B cell (primary cell): Measurements from ENCODE around the gene FSD1. TPM values are rescaled to one million over a fixed set of nuclear protein-coding genes. Genes with fewer than 3 reads are reported as not detected.
A peak's percentile ranks its signal among the peaks of the same experiment; 100 is the strongest.

Experiments
- ATAC-seq: fragments of 200-7000 bp; cut with Tn5 transposase; one replicate; pipeline ENCODE4 v1.10.0; 2021; ENCODE audit warnings: low read depth, mild to moderate bottlenecking, moderate number of reproducible peaks, moderate library complexity
- CTCF ChIA-PET: fragments of 350-600 bp; sonication (Branson Sonifier 250); formaldehyde crosslinking; loops from one replicate; lab custom pipeline; 2021; ENCODE audit warnings: antibody characterized with exemption, inconsistent platforms; lab: Charles Lee
- POLR2A ChIA-PET: fragments of 350-600 bp; sonication (Branson Sonifier 250); formaldehyde crosslinking; loops from one replicate; lab custom pipeline; 2021; ENCODE audit warnings: antibody characterized with exemption; lab: Charles Lee
- DNase-seq: peaks from one replicate; pipeline ENCODE4 v3.0.0; 2013
- H2AFZ ChIP-seq: 2 replicates; pipeline ENCODE4 v1.6.1; 2012; ENCODE audit warnings: mild to moderate bottlenecking, low read depth, low read length; ENCODE audit not compliant: insufficient read depth, poor library complexity, severe bottlenecking
- H3K27ac ChIP-seq, 2 donors: 1 replicate in 1 of 2; 2 replicates in 1 of 2; pipeline ENCODE4 v1.5.1; 2012 to 2013; ENCODE audit warnings: low read length in 2 of 2, mild to moderate bottlenecking in 2 of 2, moderate library complexity in 1 of 2
- H3K27me3 ChIP-seq, 4 experiments: fragments of 200-600 bp in 1 of 4; sonication (generic) in 1 of 4; replicated peaks in 1 of 4; 1 replicate in 2 of 4; 2 replicates in 2 of 4; pipeline versions ENCODE4 v1.6.1 to v1.7.0; 2013 to 2016; ENCODE audit warnings: low read length in 3 of 4, mild to moderate bottlenecking in 2 of 4, mixed read lengths in 1 of 4, moderate library complexity in 1 of 4; ENCODE audit not compliant: insufficient read depth in 4 of 4, control insufficient read depth in 3 of 4; ENCODE audit errors: control extremely low read depth in 1 of 4
- H3K36me3 ChIP-seq, 2 experiments: replicated peaks in 1 of 2; 1 replicate in 1 of 2; 2 replicates in 1 of 2; pipeline versions ENCODE4 v1.6.1 to v1.7.1; 2013; ENCODE audit warnings: low read length in 1 of 2; ENCODE audit not compliant: insufficient read depth in 2 of 2, control insufficient read depth in 1 of 2; ENCODE audit errors: control extremely low read depth in 1 of 2, extremely low read depth in 1 of 2
- H3K4me1 ChIP-seq, 2 donors: fragments of 200-600 bp in 1 of 2; sonication (generic) in 1 of 2; 1 replicate in 1 of 2; 2 replicates in 1 of 2; pipeline versions ENCODE4 v1.5.1 to v1.6.1; 2013 to 2017; ENCODE audit warnings: low read length in 2 of 2; ENCODE audit not compliant: control insufficient read depth in 2 of 2, insufficient read depth in 2 of 2
- H3K4me2 ChIP-seq: replicated peaks from 2 replicates; pipeline ENCODE3; 2012; ENCODE audit warnings: mild to moderate bottlenecking, low read depth, low read length; ENCODE audit not compliant: poor library complexity, severe bottlenecking
- H3K4me3 ChIP-seq, 5 experiments: fragments of 200-600 bp in 1 of 5; sonication (generic) in 1 of 5; 1 replicate in 3 of 5; 2 replicates in 2 of 5; pipeline versions ENCODE4 v1.5.1 to v1.7.0; 2011 to 2016; ENCODE audit warnings: low read length in 4 of 5, mild to moderate bottlenecking in 4 of 5, low read depth in 2 of 5, control low read depth in 1 of 5, moderate library complexity in 1 of 5; ENCODE audit not compliant: insufficient read depth in 1 of 5; ENCODE audit errors: control extremely low read depth in 1 of 5, extremely low read depth in 1 of 5
- H3K79me2 ChIP-seq: fragments of 200-600 bp; sonication (generic); one replicate; pipeline ENCODE4 v1.6.0; 2016; ENCODE audit warnings: low read length; ENCODE audit not compliant: control insufficient read depth, insufficient read depth
- H3K9ac ChIP-seq: fragments of 200-600 bp; sonication (generic); 2 replicates; pipeline ENCODE4 v1.6.1; 2017; ENCODE audit warnings: mild to moderate bottlenecking, low read length, moderate library complexity
- H3K9me3 ChIP-seq, 3 donors: one replicate each; pipeline versions ENCODE4 v1.6.1 to v1.7.1; 2013; ENCODE audit warnings: low read length in 2 of 3; ENCODE audit not compliant: control insufficient read depth in 2 of 3, insufficient read depth in 1 of 3; ENCODE audit errors: control extremely low read depth in 1 of 3
- H4K20me1 ChIP-seq: 2 replicates; pipeline ENCODE4 v1.6.0; 2012; ENCODE audit warnings: mild to moderate bottlenecking, low read length; ENCODE audit not compliant: insufficient read depth, control insufficient read depth, poor library complexity, severe bottlenecking
- H3K27ac Mint-ChIP-seq: one replicate; pipeline ENCODE4 v1.8.0; 2021; ENCODE audit warnings: mixed read lengths
- H3K27me3 Mint-ChIP-seq: one replicate; pipeline ENCODE4 v1.8.0; 2021; ENCODE audit warnings: mixed read lengths
- H3K4me1 Mint-ChIP-seq: one replicate; pipeline ENCODE4 v1.8.0; 2021; ENCODE audit warnings: mixed read lengths
- H3K4me3 Mint-ChIP-seq: one replicate; pipeline ENCODE4 v1.8.0; 2021; ENCODE audit warnings: mixed read lengths
- H3K9me3 Mint-ChIP-seq: one replicate; pipeline ENCODE4 v1.8.0; 2022; ENCODE audit warnings: mixed read lengths; ENCODE audit not compliant: insufficient read depth
- CTCF ChIP-seq: fragments of 200-600 bp; IDR thresholded peaks from one replicate; pipeline ENCODE4 v1.8.0; 2022; ENCODE audit warnings: antibody characterized with exemption, mild to moderate bottlenecking
- EZH2 ChIP-seq: IDR thresholded peaks from 2 replicates; pipeline ENCODE4 v1.6.1; 2012; ENCODE audit warnings: borderline replicate concordance, low read depth, mild to moderate bottlenecking, moderate library complexity, low read length; ENCODE audit not compliant: insufficient read depth, poor library complexity, severe bottlenecking
- WGBS: methylation state at CpG from one replicate; pipeline ENCODE4 v1.1.5; 2013; ENCODE audit warnings: missing lambda C conversion rate; ENCODE audit not compliant: insufficient coverage; 5-methylcytosine and 5-hydroxymethylcytosine counted together
- intact Hi-C: fragments of 100-400 bp; cut with micrococcal nuclease; formaldehyde crosslinking; loops from one replicate; pipeline ENCODE4 v1.10.0; 2022
- polyA plus RNA-seq: library from polyadenylated mRNA; depleted of rRNA; stranded (reverse); fragments of >200 nt; gene quantifications from 2 replicates; pipeline ENCODE4 v1.2.3, GENCODE V29; 2012
- total RNA-seq, 2 donors: library from RNA; stranded (reverse); fragments of 120-200 nt in 1 of 2; gene quantifications; 1 replicate in 1 of 2; 2 replicates in 1 of 2; pipeline versions ENCODE4 v1.2.3 to v1.2.4, GENCODE V29; 2013 to 2022

The FSD1 gene
- total and polyA plus RNA-seq, 2 donors (not counting 1 experiment from before 2014, with no cell fraction given) = 2.7 to 2.8 TPM

- Histone ChIP-seq H3K79me2 (no peaks in the 10 kb centered on the region), H3K9ac (peak overlapping the region; percentile 29), H3K27me3 (peaks cover 0 to 6% (median 0%) of the 10 kb centered on the region in 4 experiments), H3K4me3 (peak overlapping the region in 3 of 5 experiments; percentile 5 to 38 (median 7)), H3K27ac (no peak overlapping the region), H3K36me3 (no peaks in the 10 kb centered on the region), H3K4me1 (peaks cover 4% of the 10 kb centered on the region in 2 donors), H3K4me2 (peak overlapping the region; percentile 74), H2AFZ (peak overlapping the region; percentile 56), H4K20me1 (no peaks in the 10 kb centered on the region), H3K9me3 (no peaks in the 10 kb centered on the region)
- no peak overlapping the region for H3K27ac Mint-ChIP-seq
- WGBS = 58% methylated on average over 14 of the region's 18 CpGs
- peak overlapping the region; percentile 74 for H3K4me3 Mint-ChIP-seq
- intact Hi-C loops = no loop called here
- H3K9me3 Mint-ChIP-seq = no peaks in the 10 kb centered on the region
- DNase-seq (no peak), ATAC-seq (no peak)
- TF ChIP-seq EZH2 (no peak), CTCF (no peak)
- CTCF ChIA-PET = no interaction called here
- POLR2A ChIA-PET = interaction anchor here (0.7 kb wide), 1 partner anchor 18 kb away, joined by 3 read pairs; no protein-coding TSS in a partner anchor
- H3K27me3 Mint-ChIP-seq = peaks cover 9% of the 10 kb centered on the region
- peaks cover 7% of the 10 kb centered on the region for H3K4me1 Mint-ChIP-seq
Observed at GRCh38 chr19:4303819-4304537, 420 bp upstream of the FSD1 start.

GRCh38 chr19:4305257-4305612 lies 837 bp downstream of the FSD1 start:
- no peaks in the 10 kb centered on the region for H3K36me3 ChIP-seq
- Mint-ChIP-seq H3K27me3 (peaks cover 9% of the 10 kb centered on the region), H3K9me3 (no peaks in the 10 kb centered on the region), H3K4me1 (peaks cover 7% of the 10 kb centered on the region), H3K4me3 (peak overlapping the region; percentile 37), H3K27ac (no peak overlapping the region)
- CTCF ChIA-PET = no interaction called here
- H3K27ac ChIP-seq = no peak overlapping the region
- H3K27me3 ChIP-seq = peaks cover 0 to 6% (median 0%) of the 10 kb centered on the region in 4 experiments
- DNase-seq (no peak), ATAC-seq (no peak)
- no peak overlapping the region for H3K4me3 ChIP-seq
- no peaks in the 10 kb centered on the region for H4K20me1 ChIP-seq
- intact Hi-C loops = no loop called here
- no peak for TF ChIP-seq EZH2
- no peak for TF ChIP-seq CTCF
- POLR2A ChIA-PET = interaction anchor here (0.6 kb wide), 1 partner anchor 60 kb away, joined by 3 read pairs; no protein-coding TSS in a partner anchor
- no peak overlapping the region for H2AFZ ChIP-seq
- no peak overlapping the region for H3K4me2 ChIP-seq
- H3K4me1 ChIP-seq = peaks cover 4% of the 10 kb centered on the region in 2 donors
- H3K79me2 ChIP-seq = no peaks in the 10 kb centered on the region
- 92% methylated on average over 5 of the region's 7 CpGs for WGBS
- no peak overlapping the region for H3K9ac ChIP-seq
- peaks cover 0 to under 1% (median 0%) of the 10 kb centered on the region in 3 donors for H3K9me3 ChIP-seq
